ENCODE results near the gene ANGPTL3.

- TF ChIP-seq CTCF (IDR thresholded peaks at IDR 0.05; ENCODE audit: control extremely low read depth in 1 of 3, insufficient read depth in 1 of 3, low read depth in 1 of 3, low read length in 3 of 3) (no peak), JUND (IDR thresholded peaks at IDR 0.05; ENCODE audit: low read length) (no peak), SUZ12 (IDR thresholded peaks at IDR 0.05; ENCODE audit: low read length) (no peak), POLR2A (IDR thresholded peaks at IDR 0.05; ENCODE audit: control extremely low read depth in 1 of 2, low read depth in 2 of 2, low read length in 2 of 2) (no peak), TEAD4 (IDR thresholded peaks at IDR 0.05; ENCODE audit: low read depth, low read length) (no peak)
Observed at GRCh38 chr1:62601457-62601856, 4.1 kb downstream of the ANGPTL3 start.

Data from H1 (cell line).